Fibroblast of pulmonary artery (primary cell): ENCODE measurements around the gene CBX8.

Source experiments
- DNase-seq: peaks from one replicate; pipeline ENCODE4 v3.0.0-alpha.2; 2010; ENCODE audit warnings: low read depth
- H3K4me3 ChIP-seq: replicated peaks from 2 replicates; pipeline ENCODE4 v1.5.1; 2011; ENCODE audit warnings: low read depth, mild to moderate bottlenecking, control low read depth, low read length, moderate library complexity
- TF ChIP-seq, protein P1 (sequence below): IDR thresholded peaks from 2 replicates; pipeline ENCODE4 v1.5.1; 2011; ENCODE audit warnings: mild to moderate bottlenecking, control low read depth, low read length, inconsistent platforms; ENCODE audit errors: missing control alignments

CBX8 gene

GRCh38 chr17:79769570-79770506, 27.0 kb downstream of the CBX8 start:
- no peak overlapping the region for H3K4me3 ChIP-seq
- DNase-seq = no peak
- TF ChIP-seq, protein P1, sequence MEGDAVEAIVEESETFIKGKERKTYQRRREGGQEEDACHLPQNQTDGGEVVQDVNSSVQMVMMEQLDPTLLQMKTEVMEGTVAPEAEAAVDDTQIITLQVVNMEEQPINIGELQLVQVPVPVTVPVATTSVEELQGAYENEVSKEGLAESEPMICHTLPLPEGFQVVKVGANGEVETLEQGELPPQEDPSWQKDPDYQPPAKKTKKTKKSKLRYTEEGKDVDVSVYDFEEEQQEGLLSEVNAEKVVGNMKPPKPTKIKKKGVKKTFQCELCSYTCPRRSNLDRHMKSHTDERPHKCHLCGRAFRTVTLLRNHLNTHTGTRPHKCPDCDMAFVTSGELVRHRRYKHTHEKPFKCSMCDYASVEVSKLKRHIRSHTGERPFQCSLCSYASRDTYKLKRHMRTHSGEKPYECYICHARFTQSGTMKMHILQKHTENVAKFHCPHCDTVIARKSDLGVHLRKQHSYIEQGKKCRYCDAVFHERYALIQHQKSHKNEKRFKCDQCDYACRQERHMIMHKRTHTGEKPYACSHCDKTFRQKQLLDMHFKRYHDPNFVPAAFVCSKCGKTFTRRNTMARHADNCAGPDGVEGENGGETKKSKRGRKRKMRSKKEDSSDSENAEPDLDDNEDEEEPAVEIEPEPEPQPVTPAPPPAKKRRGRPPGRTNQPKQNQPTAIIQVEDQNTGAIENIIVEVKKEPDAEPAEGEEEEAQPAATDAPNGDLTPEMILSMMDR = no peak

GRCh38 chr17:79765708-79766107, 31.2 kb downstream of the CBX8 start:
- TF ChIP-seq, protein P1 = no peak
- H3K4me3 ChIP-seq = no peak overlapping the region
- no peak for DNase-seq

GRCh38 chr17:79761894-79762589, 34.8 kb downstream of the CBX8 start:
- H3K4me3 ChIP-seq = no peak overlapping the region
- no peak for DNase-seq
- TF ChIP-seq, protein P1 = no peak

- TF ChIP-seq, protein P1 = no peak
- DNase-seq = no peak
- H3K4me3 ChIP-seq = no peak overlapping the region
Measured at GRCh38 chr17:79760197-79760906, 36.5 kb downstream of the CBX8 start.

GRCh38 chr17:79758271-79758670, 38.6 kb downstream of the CBX8 start:
- no peak overlapping the region for H3K4me3 ChIP-seq
- DNase-seq = no peak
- TF ChIP-seq, protein P1 = no peak

- TF ChIP-seq, protein P1 = no peak
- DNase-seq = no peak
- no peak overlapping the region for H3K4me3 ChIP-seq
Measured at GRCh38 chr17:79757140-79757745, 39.6 kb downstream of the CBX8 start.
